GM12865 (cell line): Measurements from ENCODE around the gene NDUFS3.

Experiments
- DNase-seq: peaks from one replicate; pipeline ENCODE4 v3.0.0; 2010; ENCODE audit warnings: low read depth
- H3K4me3 ChIP-seq: 2 replicates; pipeline ENCODE4 v1.5.1; 2011; ENCODE audit warnings: mild to moderate bottlenecking, low read depth, low read length, control low read depth
- CTCF ChIP-seq: IDR thresholded peaks from 2 replicates; pipeline ENCODE4 v1.5.1; 2011; ENCODE audit warnings: low read length, control low read depth, low read depth, inconsistent platforms; ENCODE audit not compliant: insufficient read depth; ENCODE audit errors: missing control alignments

The NDUFS3 gene

GRCh38 chr11:47592251-47592650 lies 13.4 kb downstream of the NDUFS3 start:
- TF ChIP-seq CTCF, result no peak
- no peak overlapping the region for H3K4me3 ChIP-seq
- no peak for DNase-seq

GRCh38 chr11:47592970-47593369 lies 14.1 kb downstream of the NDUFS3 start:
- H3K4me3 ChIP-seq, result no peak overlapping the region
- no peak for TF ChIP-seq CTCF
- DNase-seq, result no peak

GRCh38 chr11:47593492-47593933 lies 14.6 kb downstream of the NDUFS3 start:
- DNase-seq, result no peak
- no peak overlapping the region for H3K4me3 ChIP-seq
- no peak for TF ChIP-seq CTCF

- DNase-seq, result no peak
- TF ChIP-seq CTCF, result no peak
- H3K4me3 ChIP-seq, result no peak within 1 kb of the TSS
Measured at GRCh38 chr11:47593934-47594855, 15.3 kb downstream of the NDUFS3 start, which contains the start of gene C1QTNF4. TSS of gene C1QTNF4 (minus strand) at chr11:47594411. CDS start at chr11:47590810, 3,601 bp downstream.

- no peak for DNase-seq
- no peak for TF ChIP-seq CTCF
- H3K4me3 ChIP-seq, result no peak overlapping the region
Measured at GRCh38 chr11:47595029-47595428, 16.2 kb downstream of the NDUFS3 start.

GRCh38 chr11:47595967-47596366 lies 17.1 kb downstream of the NDUFS3 start:
- DNase-seq, result no peak
- no peak overlapping the region for H3K4me3 ChIP-seq
- no peak for TF ChIP-seq CTCF

GRCh38 chr11:47599902-47600301 lies 21.0 kb downstream of the NDUFS3 start:
- no peak overlapping the region for H3K4me3 ChIP-seq
- no peak for TF ChIP-seq CTCF
- no peak for DNase-seq
